Esophagus squamous epithelium (tissue), 4 donors: ENCODE data around the gene KCNAB1.

ENCODE experiments used
- POLR2A ChIP-seq, 4 donors: fragments of 450-650 bp; IDR thresholded peaks; one replicate each; pipeline ENCODE4 v1.6.1; 2017; ENCODE audit warnings: antibody characterized with exemption in 4 of 4, mild to moderate bottlenecking in 4 of 4, moderate library complexity in 3 of 4
- TF ChIP-seq, protein P1 (sequence below), 6 experiments: fragments of 450-650 bp in 4 of 6; fragments of 200-600 bp in 2 of 6; sonication (generic) in 2 of 6; IDR thresholded peaks; one replicate each; pipeline ENCODE4 v1.5.1; 2016 to 2019; ENCODE audit warnings: antibody characterized with exemption in 6 of 6, mild to moderate bottlenecking in 4 of 6, moderate library complexity in 4 of 6

DNA sequence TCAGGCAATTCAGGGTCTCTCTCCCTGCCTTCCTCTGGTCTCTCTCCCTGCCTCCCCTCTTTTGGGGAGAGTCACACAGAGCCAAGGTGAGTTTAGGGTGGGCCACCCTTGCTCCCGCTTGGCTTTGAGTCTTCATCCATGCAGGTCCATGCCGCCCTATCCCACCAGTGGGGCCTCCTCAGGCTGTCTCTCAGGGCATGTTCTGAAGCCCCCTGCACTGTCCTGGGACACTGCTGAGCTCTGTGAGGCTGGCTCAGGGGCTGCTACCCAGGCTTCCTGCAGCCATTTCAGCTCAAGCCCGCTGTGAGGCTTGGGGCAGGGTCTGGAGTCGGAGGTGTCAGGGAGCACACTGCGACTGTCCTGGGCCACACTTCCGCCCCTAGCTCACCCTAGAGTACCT, 231.4 kb downstream of the KCNAB1 start:
- TF ChIP-seq, protein P1, sequence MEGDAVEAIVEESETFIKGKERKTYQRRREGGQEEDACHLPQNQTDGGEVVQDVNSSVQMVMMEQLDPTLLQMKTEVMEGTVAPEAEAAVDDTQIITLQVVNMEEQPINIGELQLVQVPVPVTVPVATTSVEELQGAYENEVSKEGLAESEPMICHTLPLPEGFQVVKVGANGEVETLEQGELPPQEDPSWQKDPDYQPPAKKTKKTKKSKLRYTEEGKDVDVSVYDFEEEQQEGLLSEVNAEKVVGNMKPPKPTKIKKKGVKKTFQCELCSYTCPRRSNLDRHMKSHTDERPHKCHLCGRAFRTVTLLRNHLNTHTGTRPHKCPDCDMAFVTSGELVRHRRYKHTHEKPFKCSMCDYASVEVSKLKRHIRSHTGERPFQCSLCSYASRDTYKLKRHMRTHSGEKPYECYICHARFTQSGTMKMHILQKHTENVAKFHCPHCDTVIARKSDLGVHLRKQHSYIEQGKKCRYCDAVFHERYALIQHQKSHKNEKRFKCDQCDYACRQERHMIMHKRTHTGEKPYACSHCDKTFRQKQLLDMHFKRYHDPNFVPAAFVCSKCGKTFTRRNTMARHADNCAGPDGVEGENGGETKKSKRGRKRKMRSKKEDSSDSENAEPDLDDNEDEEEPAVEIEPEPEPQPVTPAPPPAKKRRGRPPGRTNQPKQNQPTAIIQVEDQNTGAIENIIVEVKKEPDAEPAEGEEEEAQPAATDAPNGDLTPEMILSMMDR (IDR thresholded peaks at IDR 0.05), result no peak
- no peak for TF ChIP-seq POLR2A (IDR thresholded peaks at IDR 0.05)
